T-cell (primary cell): Measurements from ENCODE around the gene TBX21. TPM values are rescaled to one million over a fixed set of nuclear protein-coding genes. Genes with fewer than 3 reads are reported as not detected.
A peak's percentile ranks its signal among the peaks of the same experiment; 100 is the strongest.

Experiments
- ATAC-seq, 4 experiments: fragments of 200-7000 bp in 3 of 4; fragments of 150-1000 bp in 1 of 4; cut with Tn5 transposase; replicated peaks in 1 of 4; 1 replicate in 3 of 4; 2 replicates in 1 of 4; pipeline ENCODE4 v1.10.0; 2021; ENCODE audit warnings: moderate library complexity in 3 of 4, mild to moderate bottlenecking in 2 of 4, moderate number of reproducible peaks in 1 of 4
- CTCF ChIA-PET, 2 donors: fragments of 300-600 bp; sonication (Branson Sonifier 250); formaldehyde crosslinking; loops; one replicate each; lab custom pipeline; 2022; ENCODE audit warnings: antibody characterized with exemption in 2 of 2; lab: Charles Lee
- POLR2A ChIA-PET, 2 donors: fragments of 300-600 bp; sonication (Branson Sonifier 250); formaldehyde crosslinking; loops; one replicate each; lab custom pipeline; 2022; ENCODE audit warnings: antibody characterized with exemption in 2 of 2; lab: Charles Lee
- DNase-seq, 35 experiments: peaks; one replicate each; pipeline versions ENCODE4 v3.0.0 to v3.0.0-alpha.2; 2013 to 2023
- H3K27ac ChIP-seq: one replicate; pipeline ENCODE4 v1.5.1; 2013; ENCODE audit warnings: low read length
- H3K27me3 ChIP-seq, 2 experiments: replicated peaks in 1 of 2; 1 replicate in 1 of 2; 2 replicates in 1 of 2; pipeline versions ENCODE4 v1.6.1 to v1.7.0; 2013; ENCODE audit warnings: low read length in 1 of 2, mixed read lengths in 1 of 2; ENCODE audit not compliant: control insufficient read depth in 2 of 2, insufficient read depth in 2 of 2; ENCODE audit errors: extremely low read depth in 1 of 2
- H3K36me3 ChIP-seq, 2 donors: 1 replicate in 1 of 2; 2 replicates in 1 of 2; pipeline versions ENCODE4 v1.6.1 to v1.7.0; 2013; ENCODE audit warnings: low read length in 1 of 2; ENCODE audit not compliant: control insufficient read depth in 2 of 2, insufficient read depth in 1 of 2; ENCODE audit errors: extremely low read depth in 1 of 2
- H3K4me1 ChIP-seq, 2 experiments: 1 replicate in 1 of 2; 2 replicates in 1 of 2; pipeline versions ENCODE4 v1.6.1 to v1.7.0; 2013; ENCODE audit warnings: low read length in 2 of 2, mixed read lengths in 1 of 2; ENCODE audit not compliant: insufficient read depth in 2 of 2, control insufficient read depth in 1 of 2; ENCODE audit errors: extremely low read depth in 1 of 2
- H3K4me3 ChIP-seq, 2 donors: 1 replicate in 1 of 2; 2 replicates in 1 of 2; pipeline versions ENCODE4 v1.5.1 to v1.7.0; 2013; ENCODE audit warnings: mild to moderate bottlenecking in 2 of 2, low read length in 1 of 2, moderate library complexity in 1 of 2; ENCODE audit not compliant: control insufficient read depth in 1 of 2; ENCODE audit errors: extremely low read depth in 1 of 2
- H3K9me3 ChIP-seq: 2 replicates; pipeline ENCODE4 v1.7.0; 2013
- H3K27ac Mint-ChIP-seq, 2 donors: one replicate each; pipeline ENCODE4 v1.8.0; 2020 to 2021; ENCODE audit warnings: mild to moderate bottlenecking in 2 of 2, mixed read lengths in 2 of 2
- H3K27me3 Mint-ChIP-seq, 2 donors: one replicate each; pipeline ENCODE4 v1.8.0; 2021 to 2022; ENCODE audit warnings: mixed read lengths in 2 of 2
- H3K36me3 Mint-ChIP-seq: one replicate; pipeline ENCODE4 v1.8.0; 2021; ENCODE audit warnings: mixed read lengths
- H3K4me1 Mint-ChIP-seq, 3 donors: one replicate each; pipeline ENCODE4 v1.8.0; 2020 to 2022; ENCODE audit warnings: mixed read lengths in 3 of 3, mild to moderate bottlenecking in 1 of 3
- H3K4me3 Mint-ChIP-seq, 3 donors: one replicate each; pipeline ENCODE4 v1.8.0; 2020 to 2022; ENCODE audit warnings: mild to moderate bottlenecking in 3 of 3, mixed read lengths in 3 of 3, moderate library complexity in 3 of 3
- H3K9me3 Mint-ChIP-seq, 3 donors: one replicate each; pipeline ENCODE4 v1.8.0; 2020 to 2022; ENCODE audit warnings: mixed read lengths in 3 of 3
- WGBS: methylation state at CpG from one replicate; pipeline ENCODE4 v1.1.5; 2013; ENCODE audit warnings: missing lambda C conversion rate; ENCODE audit not compliant: insufficient coverage; 5-methylcytosine and 5-hydroxymethylcytosine counted together
- total RNA-seq, 35 experiments: library from RNA in 6 of 35; stranded (reverse) in 6 of 35; fragments of 120-200 nt in 1 of 35; gene quantifications; one replicate each; pipeline versions ENCODE4 v1.2.1 to v1.2.4 and lab custom pipeline; 2013 to 2026

The TBX21 gene
- total RNA-seq, 5 donors from 2014 or later (not counting 1 experiment from before 2014, with no cell fraction given), result 7.9 to 37.3 (median 20.8) TPM

DNA sequence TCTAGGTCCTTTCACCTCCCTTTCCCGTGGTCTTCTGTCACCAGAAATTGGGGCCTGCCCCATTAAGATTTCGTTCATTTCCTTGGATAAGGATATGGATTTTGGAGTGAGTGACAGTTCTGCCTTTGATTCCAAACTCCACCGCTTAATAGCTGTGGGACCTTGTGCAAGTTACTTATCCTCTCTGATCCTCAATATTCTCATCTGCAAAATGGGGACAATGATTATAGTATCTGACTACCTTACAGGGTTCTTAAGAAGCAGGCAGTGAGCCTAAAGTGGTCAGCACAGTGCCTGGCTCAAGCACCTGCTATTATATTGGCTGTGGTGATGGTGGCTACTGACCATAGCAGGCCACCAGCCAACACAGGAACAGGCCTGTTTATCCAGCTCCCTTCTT lies 23.4 kb upstream of the TBX21 start:
- no peak overlapping the region for H3K4me3 Mint-ChIP-seq
- H3K4me1 Mint-ChIP-seq, result peaks cover 29 to 63% (median 48%) of the 10 kb centered on the region in 3 donors
- H3K27ac Mint-ChIP-seq, result no peak overlapping the region
- no peaks in the 10 kb centered on the region for H3K9me3 Mint-ChIP-seq
- Histone ChIP-seq H3K27me3 (peaks cover 0 to 6% of the 10 kb centered on the region in 2 experiments), H3K36me3 (peaks cover 0 to 7% of the 10 kb centered on the region in 2 donors), H3K9me3 (no peaks in the 10 kb centered on the region), H3K4me3 (no peak overlapping the region), H3K4me1 (peaks cover 29 to 82% of the 10 kb centered on the region in 2 experiments), H3K27ac (no peak overlapping the region)
- DNase-seq (no peak), ATAC-seq (no peak)
- H3K27me3 Mint-ChIP-seq, result no peaks in the 10 kb centered on the region
- no CpG with 5 or more reads among the region's 3 CpGs for WGBS
- ChIA-PET POLR2A (no interaction called here), CTCF (interaction anchor here in 1 of 2 donors (0.6 kb wide), 1 partner anchor 596 kb away, joined by 4 read pairs; no protein-coding TSS in a partner anchor)
- H3K36me3 Mint-ChIP-seq, result peaks cover 12% of the 10 kb centered on the region

DNA sequence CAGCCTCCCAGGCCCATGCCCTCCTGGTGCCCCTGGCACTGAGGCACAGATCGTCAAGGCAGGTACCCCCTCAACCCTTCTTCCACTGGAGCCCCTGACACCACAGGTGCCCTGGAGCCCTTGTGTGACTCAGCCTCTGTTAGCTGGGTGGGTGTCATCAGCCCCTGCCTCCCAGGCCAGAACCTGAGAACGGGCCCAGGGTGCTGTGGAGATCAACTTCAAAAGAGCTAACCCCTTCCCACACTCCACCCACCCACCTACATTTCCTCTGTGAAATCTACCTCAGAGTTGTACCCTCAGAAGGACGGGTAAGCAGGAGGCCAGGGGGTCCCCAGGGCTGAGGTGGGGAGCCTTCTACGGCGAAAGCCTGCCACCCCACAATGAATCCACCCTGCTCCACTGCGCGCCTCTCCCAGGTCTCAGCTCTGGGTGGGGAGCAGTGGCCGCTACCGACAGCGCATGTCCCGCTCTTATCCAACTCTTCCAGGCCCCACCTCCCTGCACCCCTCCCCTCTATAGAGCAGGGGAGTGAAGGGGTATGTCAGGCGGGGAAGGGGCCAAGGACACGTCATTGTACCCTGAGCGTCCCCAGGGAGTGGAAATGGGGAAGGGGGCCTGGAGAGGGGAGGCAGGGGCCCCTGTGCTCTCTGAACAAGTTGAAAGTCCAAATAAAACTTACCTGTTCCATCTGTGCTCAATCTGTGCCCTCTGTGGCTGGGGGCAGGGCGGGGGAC lies 21.5 kb upstream of the TBX21 start:
- Histone ChIP-seq H3K27ac (no peak overlapping the region), H3K4me1 (peaks cover 15 to 82% of the 10 kb centered on the region in 2 experiments), H3K27me3 (peaks cover 0 to 6% of the 10 kb centered on the region in 2 experiments), H3K4me3 (no peak overlapping the region), H3K36me3 (peaks cover 0 to 7% of the 10 kb centered on the region in 2 donors), H3K9me3 (no peaks in the 10 kb centered on the region)
- H3K27me3 Mint-ChIP-seq, result no peaks in the 10 kb centered on the region
- H3K36me3 Mint-ChIP-seq, result peaks cover 12% of the 10 kb centered on the region
- no peaks in the 10 kb centered on the region for H3K9me3 Mint-ChIP-seq
- POLR2A ChIA-PET, result interaction anchor here in 1 of 2 donors (0.6 kb wide), 1 partner anchor 912 kb away, joined by 3 read pairs; no protein-coding TSS in a partner anchor
- peaks cover 19 to 62% (median 44%) of the 10 kb centered on the region in 3 donors for H3K4me1 Mint-ChIP-seq
- DNase-seq (no peak), ATAC-seq (no peak)
- no peak overlapping the region for H3K4me3 Mint-ChIP-seq
- H3K27ac Mint-ChIP-seq, result no peak overlapping the region
- WGBS, result 64% methylated on average over 4 of the region's 15 CpGs
- CTCF ChIA-PET, result interaction anchor here in 1 of 2 donors (0.6 kb wide), 1 partner anchor 141 kb away, joined by 11 read pairs; no protein-coding TSS in a partner anchor

DNA sequence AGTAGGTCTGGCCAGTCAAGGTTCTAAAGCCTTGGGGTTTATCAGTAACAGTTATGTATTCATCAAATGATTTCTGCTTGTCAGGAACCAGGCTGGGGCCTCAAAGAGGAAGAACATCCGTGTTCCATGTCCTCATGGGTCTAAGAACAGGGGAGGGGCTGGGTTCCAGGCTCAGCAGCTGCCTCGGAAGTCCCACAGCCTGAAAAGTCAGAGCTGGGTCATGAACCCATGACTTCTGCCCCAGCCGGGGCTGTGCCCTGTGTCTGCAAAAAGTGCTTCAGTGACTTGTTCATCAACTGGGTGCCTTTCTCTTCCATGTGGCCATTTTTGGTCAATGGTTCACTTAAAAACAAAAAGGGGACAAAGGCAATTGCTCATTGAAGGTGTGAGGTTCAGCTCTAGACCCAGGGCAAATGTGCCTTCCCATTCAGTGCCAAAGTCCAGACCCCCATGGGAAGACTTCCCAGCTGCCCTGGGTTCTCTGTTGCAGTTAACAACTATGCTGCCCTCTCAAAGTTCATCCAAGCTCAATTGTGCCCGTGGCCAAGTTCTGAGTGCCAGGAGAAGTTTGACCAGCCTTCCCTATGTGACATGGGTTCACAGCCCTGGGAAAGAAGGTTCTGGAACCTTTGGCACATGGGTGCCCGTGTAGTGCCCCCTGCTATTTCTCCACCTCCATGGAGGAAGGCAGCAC lies 20.6 kb upstream of the TBX21 start:
- ChIA-PET CTCF (no interaction called here), POLR2A (no interaction called here)
- H3K36me3 Mint-ChIP-seq, result peaks cover 12% of the 10 kb centered on the region
- DNase-seq, result no peak
- Histone ChIP-seq H3K27me3 (peaks cover 0 to 6% of the 10 kb centered on the region in 2 experiments), H3K9me3 (no peaks in the 10 kb centered on the region), H3K36me3 (peaks cover 0 to 7% of the 10 kb centered on the region in 2 donors), H3K4me1 (peaks cover 5 to 82% of the 10 kb centered on the region in 2 experiments), H3K4me3 (no peak overlapping the region), H3K27ac (peak overlapping the region; percentile 23)
- no peaks in the 10 kb centered on the region for H3K27me3 Mint-ChIP-seq
- WGBS, result 69% methylated on average over 5 of the region's 5 CpGs
- H3K4me3 Mint-ChIP-seq, result no peak overlapping the region
- H3K4me1 Mint-ChIP-seq, result peaks cover 10 to 62% (median 41%) of the 10 kb centered on the region in 3 donors
- H3K9me3 Mint-ChIP-seq, result no peaks in the 10 kb centered on the region
- H3K27ac Mint-ChIP-seq, result peak overlapping the region in 1 of 2 donors; percentile 13
- ATAC-seq, result no peak

DNA sequence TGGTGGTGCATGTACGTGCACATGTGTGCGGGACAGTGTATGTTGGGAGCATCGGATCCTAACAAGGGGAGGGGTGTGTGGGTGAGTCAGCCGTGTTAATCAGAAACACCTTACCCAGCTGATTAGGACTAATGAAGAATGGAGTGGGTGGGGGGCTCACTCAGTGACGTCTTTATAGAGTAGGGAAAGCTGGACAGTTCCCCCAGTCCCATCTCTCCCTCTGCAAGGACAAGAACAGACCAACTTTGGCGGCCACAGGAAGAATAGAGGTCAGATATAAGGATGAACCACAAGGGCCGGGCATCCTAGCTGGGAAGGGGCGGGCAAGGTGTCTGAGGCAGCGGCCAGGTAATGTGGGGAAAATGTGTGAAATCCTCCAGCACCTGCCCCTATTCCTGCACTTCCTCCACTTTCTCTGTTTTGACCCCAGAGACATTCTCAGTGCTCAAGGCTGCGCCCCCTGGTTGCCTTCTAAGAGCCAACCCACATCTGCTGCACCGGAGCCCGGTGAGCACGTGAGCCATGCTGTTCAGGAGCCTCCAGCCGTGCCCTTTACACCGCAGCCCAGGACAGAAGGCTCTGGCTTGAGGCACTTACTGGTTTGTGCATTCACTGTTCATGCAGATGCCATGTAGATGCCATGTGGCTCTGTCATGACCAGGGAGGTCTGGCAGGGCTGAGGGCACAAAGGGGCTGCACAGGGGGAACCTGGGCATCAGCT lies 18.9 kb upstream of the TBX21 start:
- Mint-ChIP-seq H3K4me1 (peaks cover 26 to 74% (median 54%) of the 10 kb centered on the region in 3 donors), H3K36me3 (peaks cover 9% of the 10 kb centered on the region), H3K27ac (peak overlapping the region in 1 of 2 donors; percentile 65), H3K4me3 (no peak overlapping the region), H3K27me3 (no peaks in the 10 kb centered on the region), H3K9me3 (no peaks in the 10 kb centered on the region)
- Histone ChIP-seq H3K4me3 (no peak overlapping the region), H3K27me3 (peaks cover 0 to 6% of the 10 kb centered on the region in 2 experiments), H3K36me3 (peaks cover 0 to 7% of the 10 kb centered on the region in 2 donors), H3K9me3 (no peaks in the 10 kb centered on the region), H3K4me1 (peaks cover 7 to 89% of the 10 kb centered on the region in 2 experiments), H3K27ac (peak overlapping the region; percentile 13)
- ChIA-PET POLR2A (no interaction called here), CTCF (interaction anchor here in 1 of 2 donors (0.7 to 1.4 kb wide), 2 partner anchors 15 to 18 kb away, joined by 4 to 6 read pairs; partner anchors contain the start of gene TBX21)
- 67% methylated on average over 9 of the region's 15 CpGs for WGBS
- DNase-seq (peak in 1 of 35 experiments; percentile 56), ATAC-seq (peak in 2 of 4 experiments; percentile 24 to 33)

DNA sequence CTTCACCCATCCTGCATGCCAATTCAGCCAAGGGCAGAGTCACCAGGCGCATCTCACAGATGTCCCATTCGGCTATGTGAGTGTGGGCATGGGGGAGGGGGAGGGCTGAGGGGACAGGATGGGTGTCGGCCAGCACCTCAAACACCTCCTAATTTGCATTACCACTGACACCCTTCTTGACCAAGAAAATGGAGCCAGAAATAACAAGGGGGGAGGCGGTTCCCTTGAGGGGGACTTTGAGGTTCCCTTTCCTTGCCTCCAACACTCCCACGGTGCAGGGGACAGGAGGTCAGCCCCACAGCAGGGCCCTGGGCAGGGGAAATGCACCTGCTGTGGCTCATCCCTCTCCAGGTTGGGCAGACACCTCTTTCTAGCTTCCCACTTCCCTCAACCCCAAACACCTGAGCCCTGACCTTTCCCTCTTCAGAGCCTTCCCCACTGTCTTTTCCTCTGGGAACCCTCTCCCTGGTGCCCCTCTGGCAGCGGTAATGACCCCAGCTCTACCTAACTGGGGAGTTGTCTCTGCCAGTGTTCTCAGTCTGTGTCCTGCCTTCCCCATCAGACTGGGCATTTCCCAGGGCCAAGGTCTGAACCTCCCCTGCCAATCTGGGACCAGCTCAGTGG lies 18.2 kb upstream of the TBX21 start:
- H3K27ac ChIP-seq, result peak overlapping the region; percentile 50
- H3K36me3 Mint-ChIP-seq, result peaks cover 6% of the 10 kb centered on the region

More for the DNA sequence above, 18.2 kb upstream of the TBX21 start:
- no peaks in the 10 kb centered on the region for H3K9me3 Mint-ChIP-seq
- CTCF ChIA-PET, result interaction anchor here in 1 of 2 donors (0.7 to 1.4 kb wide), 2 partner anchors 16 to 18 kb away, joined by 4 to 6 read pairs; partner anchors contain the start of gene TBX21
- Histone ChIP-seq H3K36me3 (peaks cover 0 to 2% of the 10 kb centered on the region in 2 donors), H3K27me3 (peaks cover 0 to 6% of the 10 kb centered on the region in 2 experiments), H3K4me1 (peaks cover 9 to 96% of the 10 kb centered on the region in 2 experiments), H3K4me3 (no peak overlapping the region), H3K9me3 (no peaks in the 10 kb centered on the region)
- DNase-seq (peak in 7 of 35 experiments; percentile 20 to 51 (median 32)), ATAC-seq (peak in 2 of 4 experiments; percentile 14)
- H3K4me3 Mint-ChIP-seq, result peak overlapping the region in 1 of 3 donors; percentile 42
- no peaks in the 10 kb centered on the region for H3K27me3 Mint-ChIP-seq
- H3K27ac Mint-ChIP-seq, result peak overlapping the region; percentile 61 to 72
- peaks cover 33 to 82% (median 61%) of the 10 kb centered on the region in 3 donors for H3K4me1 Mint-ChIP-seq
- POLR2A ChIA-PET, result no interaction called here
- whole genome bisulfite sequencing, result 67% methylated on average over 2 of the region's 6 CpGs
